ENCODE data around the gene DNMBP.

The DNMBP gene

GRCh38 chr10:100006243-100006886 lies 3.4 kb downstream of the DNMBP start:
- TF ChIP-seq, protein P1, sequence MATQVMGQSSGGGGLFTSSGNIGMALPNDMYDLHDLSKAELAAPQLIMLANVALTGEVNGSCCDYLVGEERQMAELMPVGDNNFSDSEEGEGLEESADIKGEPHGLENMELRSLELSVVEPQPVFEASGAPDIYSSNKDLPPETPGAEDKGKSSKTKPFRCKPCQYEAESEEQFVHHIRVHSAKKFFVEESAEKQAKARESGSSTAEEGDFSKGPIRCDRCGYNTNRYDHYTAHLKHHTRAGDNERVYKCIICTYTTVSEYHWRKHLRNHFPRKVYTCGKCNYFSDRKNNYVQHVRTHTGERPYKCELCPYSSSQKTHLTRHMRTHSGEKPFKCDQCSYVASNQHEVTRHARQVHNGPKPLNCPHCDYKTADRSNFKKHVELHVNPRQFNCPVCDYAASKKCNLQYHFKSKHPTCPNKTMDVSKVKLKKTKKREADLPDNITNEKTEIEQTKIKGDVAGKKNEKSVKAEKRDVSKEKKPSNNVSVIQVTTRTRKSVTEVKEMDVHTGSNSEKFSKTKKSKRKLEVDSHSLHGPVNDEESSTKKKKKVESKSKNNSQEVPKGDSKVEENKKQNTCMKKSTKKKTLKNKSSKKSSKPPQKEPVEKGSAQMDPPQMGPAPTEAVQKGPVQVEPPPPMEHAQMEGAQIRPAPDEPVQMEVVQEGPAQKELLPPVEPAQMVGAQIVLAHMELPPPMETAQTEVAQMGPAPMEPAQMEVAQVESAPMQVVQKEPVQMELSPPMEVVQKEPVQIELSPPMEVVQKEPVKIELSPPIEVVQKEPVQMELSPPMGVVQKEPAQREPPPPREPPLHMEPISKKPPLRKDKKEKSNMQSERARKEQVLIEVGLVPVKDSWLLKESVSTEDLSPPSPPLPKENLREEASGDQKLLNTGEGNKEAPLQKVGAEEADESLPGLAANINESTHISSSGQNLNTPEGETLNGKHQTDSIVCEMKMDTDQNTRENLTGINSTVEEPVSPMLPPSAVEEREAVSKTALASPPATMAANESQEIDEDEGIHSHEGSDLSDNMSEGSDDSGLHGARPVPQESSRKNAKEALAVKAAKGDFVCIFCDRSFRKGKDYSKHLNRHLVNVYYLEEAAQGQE (IDR thresholded peaks at IDR 0.05; ENCODE audit: low read depth) = no peak
- TF ChIP-seq MAX (IDR thresholded peaks at IDR 0.05) (no peak), CREB1 (IDR thresholded peaks at IDR 0.05; ENCODE audit: low read depth) (no peak), YY1 (IDR thresholded peaks at IDR 0.05; ENCODE audit: low read depth) (no peak), NFIC (IDR thresholded peaks at IDR 0.05) (no peak), RAD21 (IDR thresholded peaks at IDR 0.05; ENCODE audit: low read depth) (no peak), CEBPB (IDR thresholded peaks at IDR 0.05) (no peak), TCF12 (IDR thresholded peaks at IDR 0.05; ENCODE audit: low read depth) (no peak), TAF1 (IDR thresholded peaks at IDR 0.05; ENCODE audit: low read depth) (no peak), EGR1 (IDR thresholded peaks at IDR 0.05) (no peak), EP300 (IDR thresholded peaks at IDR 0.05; ENCODE audit: borderline replicate concordance) (no peak), TEAD4 (IDR thresholded peaks at IDR 0.05) (no peak), ZBTB7A (IDR thresholded peaks at IDR 0.05; ENCODE audit: low read depth) (no peak), FOXM1 (IDR thresholded peaks at IDR 0.05; ENCODE audit: borderline replicate concordance, low read depth) (no peak)
- TF ChIP-seq, protein P2, sequence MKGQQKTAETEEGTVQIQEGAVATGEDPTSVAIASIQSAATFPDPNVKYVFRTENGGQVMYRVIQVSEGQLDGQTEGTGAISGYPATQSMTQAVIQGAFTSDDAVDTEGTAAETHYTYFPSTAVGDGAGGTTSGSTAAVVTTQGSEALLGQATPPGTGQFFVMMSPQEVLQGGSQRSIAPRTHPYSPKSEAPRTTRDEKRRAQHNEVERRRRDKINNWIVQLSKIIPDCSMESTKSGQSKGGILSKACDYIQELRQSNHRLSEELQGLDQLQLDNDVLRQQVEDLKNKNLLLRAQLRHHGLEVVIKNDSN (IDR thresholded peaks at IDR 0.05) = no peak

- TF ChIP-seq CREB1 (IDR thresholded peaks at IDR 0.05; ENCODE audit: low read depth) = no peak
- no peak for TF ChIP-seq EP300 (IDR thresholded peaks at IDR 0.05; ENCODE audit: borderline replicate concordance)
- no peak for TF ChIP-seq FOXM1 (IDR thresholded peaks at IDR 0.05; ENCODE audit: borderline replicate concordance, low read depth)
- TF ChIP-seq CEBPB (IDR thresholded peaks at IDR 0.05) = no peak
- TF ChIP-seq, protein P1 (IDR thresholded peaks at IDR 0.05; ENCODE audit: low read depth) = no peak
Observed at GRCh38 chr10:100004805-100005510, 4.8 kb downstream of the DNMBP start.

DNA sequence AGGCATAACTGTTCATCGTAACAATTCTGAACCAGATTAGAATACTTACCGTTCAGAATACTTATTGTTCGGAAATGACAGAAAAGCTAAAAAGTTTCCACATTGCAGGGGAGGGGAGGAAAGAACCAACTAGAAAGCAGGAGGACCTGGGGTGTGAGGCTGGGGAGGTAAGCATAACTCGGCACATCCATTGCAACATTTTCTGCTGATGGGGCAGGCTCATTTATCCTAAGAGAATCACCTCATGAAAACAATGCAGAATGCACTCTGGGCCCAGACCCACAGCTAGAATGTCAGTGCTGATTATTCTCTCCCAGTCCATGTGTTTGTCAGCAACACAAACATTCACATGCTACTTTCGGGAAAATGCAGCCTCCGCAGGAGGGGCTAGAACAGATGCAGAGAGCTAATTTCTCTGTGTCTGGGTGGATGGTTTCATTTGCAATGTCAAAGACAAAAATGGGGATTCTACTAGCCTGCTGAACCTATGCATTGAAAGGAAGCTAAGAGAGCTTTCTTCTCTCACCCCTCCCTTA lies 9.6 kb downstream of the DNMBP start:
- TF ChIP-seq TCF12 (IDR thresholded peaks at IDR 0.05; ENCODE audit: low read depth) (no peak), TAF1 (IDR thresholded peaks at IDR 0.05; ENCODE audit: low read depth) (no peak), ZBTB7A (IDR thresholded peaks at IDR 0.05; ENCODE audit: low read depth) (no peak)

- no peak for TF ChIP-seq TCF12 (IDR thresholded peaks at IDR 0.05; ENCODE audit: low read depth)
- no peak for TF ChIP-seq TEAD4 (IDR thresholded peaks at IDR 0.05)
- TF ChIP-seq, protein P1 (IDR thresholded peaks at IDR 0.05; ENCODE audit: low read depth) = no peak
- TF ChIP-seq TAF1 (IDR thresholded peaks at IDR 0.05; ENCODE audit: low read depth) = no peak
- TF ChIP-seq FOXM1 (IDR thresholded peaks at IDR 0.05; ENCODE audit: borderline replicate concordance, low read depth) = no peak
- TF ChIP-seq CREB1 (IDR thresholded peaks at IDR 0.05; ENCODE audit: low read depth) = no peak
- TF ChIP-seq EP300 (IDR thresholded peaks at IDR 0.05; ENCODE audit: borderline replicate concordance) = no peak
- TF ChIP-seq RAD21 (IDR thresholded peaks at IDR 0.05; ENCODE audit: low read depth) = no peak
- TF ChIP-seq EGR1 (IDR thresholded peaks at IDR 0.05) = no peak
- TF ChIP-seq YY1 (IDR thresholded peaks at IDR 0.05; ENCODE audit: low read depth) = no peak
- TF ChIP-seq MAX (IDR thresholded peaks at IDR 0.05) = no peak
- TF ChIP-seq NFIC (IDR thresholded peaks at IDR 0.05) = no peak
Observed at GRCh38 chr10:99999319-100000108, 10.2 kb downstream of the DNMBP start.

All from Ishikawa (cell line).